ENCODE results near the gene CHCHD4. TPM values are rescaled to one million over a fixed set of nuclear protein-coding genes. Genes with fewer than 3 reads are reported as not detected.

CHCHD4 gene
- total and polyA plus RNA-seq, 10 of the 15 experiments (the other 5 are each of a cell fraction or from before 2014, with no cell fraction given): 21.0 to 46.8 (median 29.0) TPM

DNA sequence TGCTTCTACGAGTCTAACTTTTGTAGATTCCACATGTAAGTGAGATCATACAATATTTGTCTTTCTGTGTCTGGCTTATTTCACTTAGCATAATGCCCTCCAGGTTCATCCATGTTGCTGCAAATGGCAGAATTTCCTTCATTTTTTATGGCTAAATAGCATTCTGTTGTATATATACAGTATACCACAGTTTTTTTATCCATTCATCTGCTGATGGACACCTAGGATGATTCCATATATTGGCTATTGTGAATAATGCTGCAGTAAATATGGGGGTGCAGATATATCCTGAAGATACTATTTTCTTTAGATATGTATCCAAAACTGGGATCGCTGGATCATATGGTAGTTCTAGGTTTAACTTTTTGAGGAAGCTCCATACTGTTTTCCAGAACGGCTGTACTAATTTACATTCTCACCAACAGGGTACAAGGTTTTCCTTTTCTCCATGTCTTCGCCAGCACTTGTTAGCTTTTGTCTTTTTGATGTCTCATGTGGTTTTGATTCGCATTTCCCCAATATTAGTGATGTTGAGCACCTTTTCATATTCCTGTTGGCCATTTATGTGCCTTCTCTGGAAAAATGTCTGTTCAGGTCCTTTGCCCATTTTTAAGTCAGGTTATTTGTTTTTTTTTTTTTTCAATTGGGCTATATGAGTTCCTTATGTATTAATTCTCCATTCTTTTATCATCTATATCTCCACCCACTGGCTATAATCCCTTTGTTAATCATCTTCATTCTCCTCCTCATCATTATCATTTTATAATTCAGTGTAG is 26.9 kb downstream of the CHCHD4 start (continued):
- no peak for TF ChIP-seq ZNF687 (IDR thresholded peaks at IDR 0.05)
- no peak for TF ChIP-seq CBX5 (IDR thresholded peaks at IDR 0.05; ENCODE audit: low read depth)
- TF ChIP-seq CREB1 (IDR thresholded peaks at IDR 0.05; ENCODE audit: low read depth): no peak
- TF ChIP-seq ZNF217 (IDR thresholded peaks at IDR 0.05): no peak

- POLR2A ChIA-PET: no interaction called here
- no peak overlapping the region for H2AFZ ChIP-seq (ENCODE audit: control insufficient read depth, low read depth, low read length)
- ATAC-seq (no peak), DNase-seq (ENCODE audit: low read depth, low spot score) (no peak), FAIRE-seq (no peak)
- H3K9ac ChIP-seq (ENCODE audit: control insufficient read depth, insufficient read depth, low read length): no peak overlapping the region
- no peak overlapping the region for H3K4me3 ChIP-seq
- intact Hi-C loops (cut with micrococcal nuclease; ENCODE audit: unreplicated experiment) (no loop called here), in situ Hi-C loops (cut with MboI) (no loop called here)
- SMC1A ChIA-PET (ENCODE audit: uncharacterized antibody, unreplicated experiment): no interaction called here
- TF ChIP-seq JUNB (IDR thresholded peaks at IDR 0.05) (no peak), YY1 (IDR thresholded peaks at IDR 0.05; ENCODE audit: low read depth, low read length) (no peak), CREB1 (IDR thresholded peaks at IDR 0.05; ENCODE audit: low read depth) (no peak), EED (IDR thresholded peaks at IDR 0.05; ENCODE audit: low read depth) (no peak), MTA3 (IDR thresholded peaks at IDR 0.05; ENCODE audit: borderline replicate concordance, low read length) (no peak), ETV6 (conservative IDR thresholded peaks at IDR 0.05 in 1 of 2, IDR thresholded peaks at IDR 0.05 in 1 of 2; ENCODE audit: borderline replicate concordance in 1 of 2, low read depth in 1 of 2) (no peak), POU2F2 (IDR thresholded peaks at IDR 0.05; ENCODE audit: borderline replicate concordance, low read depth, low read length) (no peak), RAD21 (IDR thresholded peaks at IDR 0.05; ENCODE audit: insufficient read depth, low read depth, low read length) (no peak), ATF3 (IDR thresholded peaks at IDR 0.05; ENCODE audit: borderline replicate concordance, extremely low read depth, low read depth, low read length) (no peak), ZNF217 (IDR thresholded peaks at IDR 0.05) (no peak), SMARCA5 (IDR thresholded peaks at IDR 0.05) (no peak), FOXM1 (IDR thresholded peaks at IDR 0.05; ENCODE audit: low read depth, low read length) (no peak)
- H4K20me1 ChIP-seq (ENCODE audit: control insufficient read depth, insufficient read depth): no peaks in the 10 kb centered on the region
- CTCF ChIA-PET: interaction anchor here (0.6 to 1.0 kb wide), 2 partner anchors 11 to 245 kb away, joined by 3 read pairs; no protein-coding TSS in a partner anchor
- H3K9me3 ChIP-seq (replicated peaks; ENCODE audit: control insufficient read depth, insufficient read depth, low read length): no peaks in the 10 kb centered on the region
- WGBS (ENCODE audit: insufficient coverage, insufficient replicate concordance, low lambda C conversion rate, missing lambda C conversion rate): 68% methylated on average over 3 of the region's 3 CpGs
- no peaks in the 10 kb centered on the region for H3K36me3 ChIP-seq (ENCODE audit: control insufficient read depth in 2 of 2, insufficient read depth in 2 of 2, low read length in 1 of 2)
- no peaks in the 10 kb centered on the region for H3K79me2 ChIP-seq (ENCODE audit: control insufficient read depth, insufficient read depth, low read length)
- H3K4me2 ChIP-seq (ENCODE audit: control insufficient read depth, insufficient read depth): no peak overlapping the region
- BruUV-seq (replicated peaks): no TSS peak
- RAD21 ChIA-PET (ENCODE audit: unreplicated experiment): no interaction called here
- no peaks in the 10 kb centered on the region for H3K4me1 ChIP-seq (ENCODE audit: control insufficient read depth, insufficient read depth, low read length)
- H3K27ac ChIP-seq (ENCODE audit: control insufficient read depth, insufficient read depth): no peak overlapping the region
- H3K27me3 ChIP-seq (replicated peaks in 1 of 2; ENCODE audit: control insufficient read depth in 2 of 2, insufficient read depth in 2 of 2, low read length in 1 of 2): no peaks in the 10 kb centered on the region; a peak in 1 of 4 replicates
Measured at GRCh38 chr3:14096742-14097141, 27.9 kb downstream of the CHCHD4 start.

All from GM12878 (cell line).